ENCODE results near the gene ADAMTSL5.

DNA sequence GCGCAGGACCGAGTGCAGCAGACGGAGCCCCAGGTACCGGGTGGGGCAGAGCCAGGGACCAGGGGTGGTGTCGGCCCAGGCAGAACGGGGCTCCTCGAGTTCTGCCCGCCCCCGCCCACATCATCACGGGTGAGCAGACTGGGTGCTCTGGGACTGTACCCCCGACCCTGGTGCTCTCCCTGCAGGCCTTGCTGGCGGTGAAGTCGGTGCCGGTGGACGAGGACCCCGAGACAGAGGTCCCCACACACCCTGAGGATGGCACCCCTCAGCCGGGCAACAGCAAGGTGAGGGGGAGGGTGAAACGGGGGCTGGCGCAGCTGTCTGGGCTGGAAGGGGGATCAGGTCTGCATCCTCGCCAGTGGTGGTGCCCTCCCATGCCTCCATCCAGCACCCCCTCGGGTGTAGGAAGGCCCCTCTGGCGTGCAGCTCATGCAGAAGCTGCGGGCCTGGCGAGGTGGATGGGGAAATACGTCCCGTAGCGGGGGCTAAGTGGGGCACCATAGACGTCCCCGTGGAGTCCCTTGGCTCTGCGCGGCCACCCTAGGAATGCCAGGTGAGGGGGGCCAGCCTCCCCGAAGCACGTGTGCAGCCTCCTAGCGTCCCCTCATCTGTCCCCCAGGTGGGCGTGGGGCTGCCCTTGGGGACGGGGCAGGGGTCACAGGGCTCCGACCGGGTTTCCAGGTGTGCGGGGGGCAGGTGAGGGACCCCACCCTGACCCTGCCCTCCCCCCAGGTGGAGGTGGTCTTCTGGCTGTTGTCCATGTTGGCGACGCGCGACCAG is 56.5 kb downstream of the ADAMTSL5 start:
- no peak for TF ChIP-seq CTCF (IDR thresholded peaks at IDR 0.05 in 8 of 11, conservative IDR thresholded peaks at IDR 0.05 in 3 of 11)
- peak in 2 of 3 donors; percentile 3 to 47 for TF ChIP-seq POLR2AphosphoS5 (IDR thresholded peaks at IDR 0.05)
- no peak for TF ChIP-seq POLR2A (IDR thresholded peaks at IDR 0.05)

Measured in spleen (tissue), 7 donors.